Measurements from ENCODE around the gene POLR3E. TPM values are rescaled to one million over a fixed set of nuclear protein-coding genes. Genes with fewer than 3 reads are reported as not detected.
"Not testable (repeated sequence)": the region's sequence is repeated elsewhere in the genome, so short reads cannot be mapped to it uniquely, and the experiment has no call there.

POLR3E gene
- total and polyA plus RNA-seq, 2 donors (not counting 3 experiments of a cell fraction or from before 2014, with no cell fraction given): 48.3 to 62.2 TPM

DNA sequence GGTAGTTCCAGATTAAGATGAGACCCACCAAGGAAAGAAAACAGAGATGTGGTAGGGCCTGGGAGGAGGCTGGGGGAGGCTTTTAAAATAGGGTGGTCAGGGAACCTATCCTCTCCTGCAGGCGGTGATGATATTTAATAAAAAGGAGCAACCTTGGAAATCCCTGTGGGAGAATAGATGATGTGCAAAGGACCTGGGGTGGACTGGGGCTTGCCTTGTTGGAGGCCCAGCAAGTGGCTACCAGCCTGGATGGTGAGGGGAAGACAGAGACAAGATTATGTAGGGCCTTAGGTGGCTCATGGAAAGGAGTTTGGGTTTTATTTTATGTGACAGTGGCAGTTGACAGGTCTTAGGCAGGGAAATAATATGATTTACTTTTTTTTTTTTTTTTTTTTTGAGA is 1.8 kb downstream of the POLR3E start:
- TF ChIP-seq GATA2 (IDR thresholded peaks at IDR 0.05; ENCODE audit: insufficient read depth, insufficient read length, low read depth, low read length): no peak
- no peak for TF ChIP-seq MYC (IDR thresholded peaks at IDR 0.05; ENCODE audit: low read depth, low read length)
- TF ChIP-seq, protein P1, sequence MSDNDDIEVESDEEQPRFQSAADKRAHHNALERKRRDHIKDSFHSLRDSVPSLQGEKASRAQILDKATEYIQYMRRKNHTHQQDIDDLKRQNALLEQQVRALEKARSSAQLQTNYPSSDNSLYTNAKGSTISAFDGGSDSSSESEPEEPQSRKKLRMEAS (IDR thresholded peaks at IDR 0.05; ENCODE audit: insufficient read depth, insufficient read length): no peak
- Histone ChIP-seq H3K9me3 (replicated peaks; ENCODE audit: control insufficient read depth, insufficient read depth, low read length) (no peaks in the 10 kb centered on the region), H2AFZ (ENCODE audit: low read depth, low read length) (no peak overlapping the region), H3K4me1 (ENCODE audit: control insufficient read depth, extremely low read depth, insufficient read depth, low read length) (no peaks in the 10 kb centered on the region), H3K4me2 (ENCODE audit: insufficient read depth, low read length) (no peak overlapping the region), H3K9ac (replicated peaks; ENCODE audit: extremely low read depth, insufficient read depth, low read length) (no peak overlapping the region), H4K20me1 (replicated peaks; ENCODE audit: control insufficient read depth, extremely low read depth, insufficient read depth, low read length) (no peaks in the 10 kb centered on the region), H3K27me3 (ENCODE audit: control insufficient read depth in 2 of 2, insufficient read depth in 2 of 2, low read length in 2 of 2) (no peaks in the 10 kb centered on the region), H3K36me3 (ENCODE audit: control insufficient read depth in 2 of 2, extremely low read depth in 1 of 2, insufficient read depth in 2 of 2, low read length in 2 of 2) (peaks cover 0 to 6% of the 10 kb centered on the region in 2 experiments), H3K4me3 (replicated peaks in 1 of 3; ENCODE audit: insufficient read depth in 1 of 3, low read depth in 1 of 3, low read length in 3 of 3) (no peak overlapping the region), H3K79me2 (ENCODE audit: control insufficient read depth, insufficient read depth, low read length) (peaks cover 38% of the 10 kb centered on the region), H3K27ac (ENCODE audit: insufficient read depth, low read depth, low read length) (no peak overlapping the region), H3K9me1 (replicated peaks; ENCODE audit: control insufficient read depth, extremely low read depth, insufficient read depth, low read length) (no peaks in the 10 kb centered on the region)
- intact Hi-C loops (cut with micrococcal nuclease) (no loop called here), dilution Hi-C loops (cut with MboI; ENCODE audit: extremely low pct_ligation_motif_present, low sequenced_read_pairs) (no loop called here)
- CTCF ChIA-PET: interaction anchor here (1.1 to 2.4 kb wide), 5 partner anchors 99 to 221 kb away, joined by 3 to 11 read pairs (median 6); no protein-coding TSS in a partner anchor
- no TSS peak for BruUV-seq (replicated peaks)
- FAIRE-seq (no peak), DNase-seq (ENCODE audit: low read depth, low spot score) (no peak)
- POLR2A ChIA-PET: interaction anchor here (1.0 kb wide), 1 partner anchor 107 kb away, joined by 4 read pairs; no protein-coding TSS in a partner anchor

DNA sequence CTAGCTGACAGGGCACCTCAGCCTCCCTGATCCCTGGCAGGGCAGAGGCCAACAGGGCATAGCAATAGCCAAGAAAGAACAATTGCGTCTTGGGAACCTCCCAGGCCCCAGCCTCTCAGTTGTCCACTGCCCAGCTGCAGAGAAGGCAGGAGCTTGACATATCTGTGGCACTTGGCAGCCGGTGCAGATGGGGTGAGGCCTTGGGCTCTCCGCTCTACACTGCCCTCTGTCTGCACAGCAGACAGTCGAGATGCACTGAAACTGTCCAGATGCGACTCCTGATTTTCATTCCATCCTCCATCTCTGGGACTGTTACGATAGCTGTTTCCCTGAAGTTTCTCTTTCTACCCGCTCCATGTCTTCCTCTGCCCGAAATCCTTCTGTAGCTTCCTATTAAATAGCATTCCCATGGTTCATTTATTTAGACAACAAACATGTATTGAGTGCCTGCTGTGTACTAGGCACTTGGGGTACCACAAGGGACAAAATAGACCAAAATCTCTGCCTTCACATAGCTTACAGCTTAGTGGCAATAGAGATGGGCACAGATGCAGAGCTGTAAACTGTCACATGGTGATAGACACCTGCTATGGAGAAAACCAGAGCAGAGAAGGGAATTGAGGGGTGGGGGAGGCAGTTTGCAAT is 3.3 kb downstream of the POLR3E start:
- Histone ChIP-seq H3K4me3 (replicated peaks in 1 of 3; ENCODE audit: insufficient read depth in 1 of 3, low read depth in 1 of 3, low read length in 3 of 3) (no peak overlapping the region), H3K79me2 (ENCODE audit: control insufficient read depth, insufficient read depth, low read length) (peaks cover 38% of the 10 kb centered on the region), H3K36me3 (ENCODE audit: control insufficient read depth in 2 of 2, extremely low read depth in 1 of 2, insufficient read depth in 2 of 2, low read length in 2 of 2) (peaks cover 0 to 15% of the 10 kb centered on the region in 2 experiments), H2AFZ (ENCODE audit: low read depth, low read length) (no peak overlapping the region), H4K20me1 (replicated peaks; ENCODE audit: control insufficient read depth, extremely low read depth, insufficient read depth, low read length) (no peaks in the 10 kb centered on the region), H3K4me2 (ENCODE audit: insufficient read depth, low read length) (no peak overlapping the region), H3K27ac (ENCODE audit: insufficient read depth, low read depth, low read length) (no peak overlapping the region), H3K4me1 (ENCODE audit: control insufficient read depth, extremely low read depth, insufficient read depth, low read length) (no peaks in the 10 kb centered on the region), H3K9ac (replicated peaks; ENCODE audit: extremely low read depth, insufficient read depth, low read length) (no peak overlapping the region), H3K27me3 (ENCODE audit: control insufficient read depth in 2 of 2, insufficient read depth in 2 of 2, low read length in 2 of 2) (no peaks in the 10 kb centered on the region), H3K9me1 (replicated peaks; ENCODE audit: control insufficient read depth, extremely low read depth, insufficient read depth, low read length) (no peaks in the 10 kb centered on the region), H3K9me3 (replicated peaks; ENCODE audit: control insufficient read depth, insufficient read depth, low read length) (no peaks in the 10 kb centered on the region)
- peak; percentile 52 for DNase-seq (ENCODE audit: low read depth, low spot score)
- intact Hi-C loops (cut with micrococcal nuclease): no loop called here
- BruUV-seq (replicated peaks): no TSS peak
- FAIRE-seq: peak; percentile 64
- TF ChIP-seq, protein P2, sequence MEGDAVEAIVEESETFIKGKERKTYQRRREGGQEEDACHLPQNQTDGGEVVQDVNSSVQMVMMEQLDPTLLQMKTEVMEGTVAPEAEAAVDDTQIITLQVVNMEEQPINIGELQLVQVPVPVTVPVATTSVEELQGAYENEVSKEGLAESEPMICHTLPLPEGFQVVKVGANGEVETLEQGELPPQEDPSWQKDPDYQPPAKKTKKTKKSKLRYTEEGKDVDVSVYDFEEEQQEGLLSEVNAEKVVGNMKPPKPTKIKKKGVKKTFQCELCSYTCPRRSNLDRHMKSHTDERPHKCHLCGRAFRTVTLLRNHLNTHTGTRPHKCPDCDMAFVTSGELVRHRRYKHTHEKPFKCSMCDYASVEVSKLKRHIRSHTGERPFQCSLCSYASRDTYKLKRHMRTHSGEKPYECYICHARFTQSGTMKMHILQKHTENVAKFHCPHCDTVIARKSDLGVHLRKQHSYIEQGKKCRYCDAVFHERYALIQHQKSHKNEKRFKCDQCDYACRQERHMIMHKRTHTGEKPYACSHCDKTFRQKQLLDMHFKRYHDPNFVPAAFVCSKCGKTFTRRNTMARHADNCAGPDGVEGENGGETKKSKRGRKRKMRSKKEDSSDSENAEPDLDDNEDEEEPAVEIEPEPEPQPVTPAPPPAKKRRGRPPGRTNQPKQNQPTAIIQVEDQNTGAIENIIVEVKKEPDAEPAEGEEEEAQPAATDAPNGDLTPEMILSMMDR (IDR thresholded peaks at IDR 0.05; ENCODE audit: extremely low read depth in 1 of 2, insufficient read depth in 1 of 2, low read depth in 1 of 2, low read length in 2 of 2): peak; percentile 58 to 74
- TF ChIP-seq MYC (IDR thresholded peaks at IDR 0.05; ENCODE audit: low read depth, low read length) (no peak), POLR2A (IDR thresholded peaks at IDR 0.05; ENCODE audit: low read depth, low read length) (no peak), POLR2AphosphoS5 (IDR thresholded peaks at IDR 0.05; ENCODE audit: insufficient read depth, low read depth, low read length) (no peak)
- ChIA-PET CTCF (interaction anchor here (0.6 to 1.8 kb wide), 20 partner anchors 9 to 347 kb away, joined by 3 to 24 read pairs (median 4); partner anchors contain the start of gene UQCRC2), POLR2A (no interaction called here)
- dilution Hi-C loops (cut with MboI; ENCODE audit: extremely low pct_ligation_motif_present, low sequenced_read_pairs): no loop called here

DNA sequence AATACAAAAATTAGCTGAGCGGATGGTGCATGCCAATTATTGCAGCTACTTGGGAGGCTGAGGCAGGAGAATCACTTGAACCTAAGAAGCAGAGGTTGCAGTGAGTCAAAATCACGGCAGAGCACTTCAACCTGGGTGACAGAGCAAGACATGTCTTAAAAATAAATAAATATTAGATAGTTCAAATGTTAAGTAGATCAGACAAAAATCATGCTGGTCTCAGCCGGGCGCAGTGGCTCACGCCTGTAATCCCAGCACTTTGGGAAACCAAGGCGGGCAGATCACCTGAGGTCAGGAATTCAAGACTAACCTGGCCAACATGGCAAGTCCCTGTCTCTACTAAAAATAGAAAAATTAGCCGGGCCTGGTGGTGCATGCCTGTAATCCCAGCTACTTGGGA is 4.2 kb downstream of the POLR3E start:
- H2AFZ ChIP-seq (ENCODE audit: low read depth, low read length); intact Hi-C loops (cut with micrococcal nuclease); H3K4me3 ChIP-seq (replicated peaks in 1 of 3; ENCODE audit: insufficient read depth in 1 of 3, low read depth in 1 of 3, low read length in 3 of 3); DNase-seq (ENCODE audit: low read depth, low spot score); H3K27me3 ChIP-seq (ENCODE audit: control insufficient read depth in 2 of 2, insufficient read depth in 2 of 2, low read length in 2 of 2); H3K4me2 ChIP-seq (ENCODE audit: insufficient read depth, low read length); H3K9ac ChIP-seq (replicated peaks; ENCODE audit: extremely low read depth, insufficient read depth, low read length); dilution Hi-C loops (cut with MboI; ENCODE audit: extremely low pct_ligation_motif_present, low sequenced_read_pairs); H3K4me1 ChIP-seq (ENCODE audit: control insufficient read depth, extremely low read depth, insufficient read depth, low read length); FAIRE-seq; BruUV-seq (replicated peaks); H4K20me1 ChIP-seq (replicated peaks; ENCODE audit: control insufficient read depth, extremely low read depth, insufficient read depth, low read length); H3K9me1 ChIP-seq (replicated peaks; ENCODE audit: control insufficient read depth, extremely low read depth, insufficient read depth, low read length); H3K9me3 ChIP-seq (replicated peaks; ENCODE audit: control insufficient read depth, insufficient read depth, low read length); H3K27ac ChIP-seq (ENCODE audit: insufficient read depth, low read depth, low read length): not testable (repeated sequence)
- Histone ChIP-seq H3K36me3 (ENCODE audit: control insufficient read depth in 2 of 2, extremely low read depth in 1 of 2, insufficient read depth in 2 of 2, low read length in 2 of 2) (peaks cover 0 to 16% of the 10 kb centered on the region in 2 experiments), H3K79me2 (ENCODE audit: control insufficient read depth, insufficient read depth, low read length) (peaks cover 38% of the 10 kb centered on the region)
- ChIA-PET POLR2A (interaction anchor here (0.8 kb wide), 1 partner anchor 1396 kb away, joined by 6 read pairs; no protein-coding TSS in a partner anchor), CTCF (interaction anchor here (1.4 to 1.8 kb wide), 2 partner anchors 104 to 106 kb away, joined by 8 to 24 read pairs; no protein-coding TSS in a partner anchor)
